NCI-H2029 treated with DMSO at 0.1 percent for 48 hours (cell line): Measurements from ENCODE around the gene CABLES1.

Source experiments
- DNase-seq: peaks from one replicate; lab custom pipeline; 2025; lab: John Stamatoyannopoulos, UW

CABLES1 gene

DNA sequence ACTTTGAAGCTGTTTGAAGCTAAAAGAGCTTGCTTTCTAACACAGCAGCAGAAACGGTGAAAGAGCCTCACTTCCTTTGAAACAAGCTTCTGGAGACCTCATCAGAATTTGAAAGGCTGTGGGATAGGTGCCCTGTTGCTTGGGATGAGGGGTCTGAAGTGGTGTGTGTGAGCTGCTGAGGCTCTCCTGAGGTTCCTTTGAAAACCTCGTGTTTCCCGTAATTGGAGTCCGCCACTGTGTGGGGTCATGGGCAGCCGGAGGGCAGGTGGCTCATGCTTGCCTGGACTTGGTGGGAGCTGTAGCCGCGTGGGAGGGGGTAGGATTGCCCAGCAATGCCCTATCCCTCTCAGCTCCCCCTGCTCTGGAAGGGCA is 34.4 kb downstream of the CABLES1 start:
- DNase-seq, result no peak

- DNase-seq, result no peak
Measured at GRCh38 chr18:23170137-23170536, 34.9 kb downstream of the CABLES1 start.

DNA sequence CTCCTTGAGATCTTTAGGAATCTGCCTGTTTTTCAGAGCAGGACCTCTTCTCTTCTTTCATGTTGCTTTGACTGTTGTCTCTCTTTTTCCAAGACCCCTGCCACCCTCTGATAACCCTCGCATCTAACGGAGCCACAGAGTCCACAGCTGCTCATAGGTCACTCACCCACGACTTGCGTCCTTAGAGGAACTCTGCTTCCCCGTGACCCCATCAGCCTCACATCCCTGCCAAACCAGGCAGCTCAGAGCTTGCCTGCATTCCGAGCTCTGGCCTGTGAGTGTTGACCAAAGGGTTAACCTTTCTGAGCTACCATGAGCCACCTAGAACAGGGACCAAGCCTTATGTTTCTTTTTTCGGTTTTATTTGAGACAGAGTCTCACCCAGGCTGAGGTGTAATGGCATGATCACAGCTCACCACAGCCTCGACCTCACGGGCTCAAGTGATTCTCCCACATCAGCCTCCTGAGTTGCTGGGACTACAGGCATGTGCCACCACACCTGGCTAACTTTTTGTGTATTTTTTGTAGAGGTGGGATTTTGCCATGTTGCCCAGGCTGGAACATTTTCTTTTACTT is 36.4 kb downstream of the CABLES1 start:
- no peak for DNase-seq

DNA sequence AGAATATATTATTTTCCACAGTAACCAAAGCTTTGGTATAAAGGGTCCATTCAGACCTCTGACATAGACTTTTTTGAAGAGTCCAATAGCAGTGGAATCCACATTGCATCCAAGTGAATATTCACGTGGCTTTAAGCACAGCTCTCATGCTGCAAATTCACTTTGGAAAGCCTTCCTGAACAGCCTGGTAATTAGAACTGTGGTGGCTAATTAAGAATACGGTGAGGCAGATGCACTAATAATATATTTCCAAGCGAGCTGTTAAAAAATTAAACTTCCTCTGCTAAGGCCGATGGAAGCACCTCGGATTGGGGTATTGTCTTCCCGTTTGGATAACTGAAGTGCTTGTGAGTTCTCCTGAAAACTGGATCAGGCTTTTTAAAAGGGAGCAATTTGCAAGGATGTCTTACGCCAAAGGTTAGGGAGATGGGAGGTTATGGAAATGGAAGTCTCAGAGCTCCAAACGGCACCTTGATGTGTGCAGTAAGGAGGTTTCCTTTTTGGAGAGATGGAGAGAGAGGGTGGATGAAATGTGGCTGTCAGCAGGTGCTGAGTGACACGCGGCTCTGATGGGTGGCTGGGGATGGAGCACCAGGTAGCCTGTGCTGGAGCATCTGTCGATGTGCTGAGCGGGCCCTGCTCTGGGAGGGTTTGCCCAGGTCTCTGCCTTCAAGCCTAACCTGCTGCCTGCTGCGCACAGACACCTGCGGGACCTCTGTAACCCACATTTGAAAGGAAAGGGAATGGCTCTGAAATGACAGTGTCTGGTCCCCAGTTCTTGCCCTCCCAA is 37.5 kb downstream of the CABLES1 start:
- no peak for DNase-seq

DNA sequence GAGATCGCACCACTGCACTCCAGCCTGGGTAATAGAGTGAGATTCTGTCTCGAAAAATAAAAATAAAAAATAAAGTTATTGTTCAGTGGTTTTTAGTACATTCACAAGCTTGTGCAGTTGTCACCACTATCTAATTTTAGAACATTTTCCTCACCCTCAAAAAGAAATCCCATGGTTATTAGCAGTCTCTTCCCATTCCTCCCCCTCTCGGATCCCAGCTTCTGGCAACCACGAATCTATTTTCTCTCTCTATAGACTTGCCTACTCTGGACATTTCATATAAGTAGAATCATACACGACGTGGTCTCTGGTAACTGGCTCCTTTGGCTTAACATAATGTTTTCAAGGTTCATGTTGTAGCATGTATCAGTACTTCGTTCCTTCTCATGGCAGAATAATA is 38.6 kb downstream of the CABLES1 start:
- DNase-seq, result no peak

DNA sequence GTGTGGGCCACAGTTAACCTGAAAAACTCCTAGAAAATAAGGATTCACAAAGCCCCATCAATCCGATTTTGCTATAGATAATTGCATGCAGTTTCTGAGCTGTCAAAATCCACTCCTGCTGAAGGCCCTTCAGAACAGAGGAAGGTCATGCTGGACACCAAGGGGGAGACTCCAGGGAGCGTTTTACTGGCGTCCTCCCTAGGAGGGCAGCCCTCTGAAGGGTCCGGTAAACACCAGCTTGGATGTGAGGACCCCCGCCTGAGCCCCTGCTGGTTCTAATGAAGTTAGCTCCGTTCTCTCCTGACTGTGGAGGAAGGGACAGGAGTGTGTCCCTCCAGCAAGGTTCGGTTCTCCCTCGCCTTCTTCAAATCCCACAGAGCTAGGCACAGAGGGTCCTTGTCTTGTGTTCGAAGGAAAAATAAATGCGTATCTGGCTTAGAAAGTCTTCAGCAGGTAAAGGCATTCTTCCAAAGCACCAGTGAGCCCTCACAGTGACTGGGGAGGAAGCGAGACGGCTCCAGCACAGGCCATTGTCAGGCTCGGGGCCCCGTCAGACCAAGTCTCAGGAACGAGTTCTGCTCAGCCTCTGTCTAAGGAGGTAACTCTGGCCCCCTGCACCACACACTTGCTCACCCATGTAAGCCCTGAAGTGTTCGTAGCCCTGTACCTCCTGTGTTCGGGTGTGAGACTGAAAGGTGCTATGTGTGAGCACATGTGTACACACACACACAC is 41.6 kb downstream of the CABLES1 start:
- no peak for DNase-seq

DNA sequence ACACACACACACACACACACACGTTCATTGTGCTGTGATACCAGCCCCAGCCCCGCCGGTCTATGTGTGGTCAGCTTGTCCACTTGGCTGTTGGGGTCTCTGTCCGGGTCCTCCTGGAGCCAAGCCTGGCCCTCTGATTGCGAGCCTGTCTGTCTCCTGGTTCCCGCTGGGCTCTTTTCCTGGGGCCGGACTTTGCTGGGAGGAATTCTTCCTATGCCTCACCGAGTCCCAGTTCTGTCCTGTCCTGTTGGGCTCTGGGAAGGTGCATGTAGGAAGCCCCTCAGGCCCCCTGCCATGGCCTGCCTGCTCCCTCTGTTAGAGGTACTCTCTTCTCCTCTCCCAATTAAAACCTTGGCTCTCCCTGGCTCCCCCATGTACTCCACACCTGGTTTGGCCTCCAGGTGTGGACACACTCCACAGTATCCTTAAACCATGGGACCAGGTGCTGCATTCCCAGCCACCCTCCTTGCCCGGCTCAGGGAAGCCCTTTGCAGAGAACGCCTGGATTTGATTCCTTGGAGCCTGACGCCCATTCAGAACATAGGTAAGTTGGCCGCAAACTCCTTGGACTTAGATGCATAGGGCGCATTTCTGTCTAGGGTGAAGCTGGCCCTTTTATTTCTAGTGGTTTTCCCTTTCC is 42.3 kb downstream of the CABLES1 start:
- no peak for DNase-seq

DNA sequence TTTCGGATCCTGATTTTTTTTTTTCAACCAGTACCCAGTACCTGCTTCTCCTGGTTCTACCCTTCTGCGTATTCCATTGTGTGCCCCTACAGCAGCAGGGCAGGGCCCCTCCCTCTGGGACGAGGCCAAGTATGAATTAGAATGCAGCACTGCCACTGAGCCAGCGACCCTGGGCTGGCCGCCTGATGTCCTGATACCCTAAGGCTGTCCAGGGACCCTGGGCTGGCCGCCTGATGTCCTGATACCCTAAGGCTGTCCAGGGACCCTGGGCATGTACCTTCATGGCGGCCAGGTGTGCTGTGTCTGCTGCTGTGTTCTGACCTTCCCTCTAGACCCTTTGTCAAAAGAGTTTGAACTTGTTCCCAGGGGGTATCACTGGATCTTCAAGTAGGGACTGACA is 42.9 kb downstream of the CABLES1 start:
- DNase-seq, result no peak

DNA sequence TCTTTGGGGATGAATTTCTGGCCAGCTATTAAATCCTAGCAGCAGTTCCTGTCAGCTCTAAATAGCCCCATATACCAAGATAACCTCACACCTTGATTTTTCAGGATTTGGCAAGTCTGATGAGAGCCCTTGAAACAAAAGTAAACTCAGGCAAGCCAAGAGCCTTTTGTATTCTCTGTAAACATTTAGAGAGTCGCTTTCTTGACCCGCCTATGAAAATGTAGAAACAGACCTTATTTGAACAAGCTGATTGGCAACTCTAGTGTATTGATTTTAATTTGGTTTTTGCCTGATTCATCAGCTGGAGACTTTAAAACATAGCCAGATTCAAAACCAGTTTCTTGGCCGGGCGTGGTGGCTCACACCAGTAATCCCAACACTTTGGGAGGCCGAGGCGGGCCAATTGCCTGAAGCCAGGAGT is 43.4 kb downstream of the CABLES1 start:
- peak; percentile 79 for DNase-seq

GRCh38 chr18:23179416-23179815 is 44.1 kb downstream of the CABLES1 start:
- DNase-seq, result peak; percentile 3

- peak; percentile 45 for DNase-seq
Measured at GRCh38 chr18:23181547-23181946, 46.3 kb downstream of the CABLES1 start.

DNA sequence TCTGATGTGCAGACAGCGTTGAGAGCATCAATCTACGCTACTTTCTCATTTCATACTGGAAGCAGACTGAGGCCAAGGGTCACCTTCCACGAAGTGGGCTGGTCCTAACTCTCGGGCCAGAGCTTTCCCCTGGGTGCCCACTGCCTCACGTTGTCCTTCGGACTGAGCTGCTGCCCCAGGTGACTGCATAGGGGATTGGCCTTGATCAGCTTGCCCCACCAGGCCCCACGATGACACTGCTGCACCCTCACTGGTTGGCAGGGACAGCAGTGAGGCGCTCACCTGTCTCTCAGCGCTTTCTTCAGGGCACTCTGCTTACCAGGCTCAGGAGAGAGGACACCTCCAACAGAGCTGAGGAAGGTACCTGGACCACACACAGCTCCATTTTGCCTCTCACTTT is 47.3 kb downstream of the CABLES1 start:
- no peak for DNase-seq

- DNase-seq, result no peak
Measured at GRCh38 chr18:23183411-23184150, 48.3 kb downstream of the CABLES1 start.

- no peak for DNase-seq
Measured at GRCh38 chr18:23186781-23187180, 51.5 kb downstream of the CABLES1 start.

DNA sequence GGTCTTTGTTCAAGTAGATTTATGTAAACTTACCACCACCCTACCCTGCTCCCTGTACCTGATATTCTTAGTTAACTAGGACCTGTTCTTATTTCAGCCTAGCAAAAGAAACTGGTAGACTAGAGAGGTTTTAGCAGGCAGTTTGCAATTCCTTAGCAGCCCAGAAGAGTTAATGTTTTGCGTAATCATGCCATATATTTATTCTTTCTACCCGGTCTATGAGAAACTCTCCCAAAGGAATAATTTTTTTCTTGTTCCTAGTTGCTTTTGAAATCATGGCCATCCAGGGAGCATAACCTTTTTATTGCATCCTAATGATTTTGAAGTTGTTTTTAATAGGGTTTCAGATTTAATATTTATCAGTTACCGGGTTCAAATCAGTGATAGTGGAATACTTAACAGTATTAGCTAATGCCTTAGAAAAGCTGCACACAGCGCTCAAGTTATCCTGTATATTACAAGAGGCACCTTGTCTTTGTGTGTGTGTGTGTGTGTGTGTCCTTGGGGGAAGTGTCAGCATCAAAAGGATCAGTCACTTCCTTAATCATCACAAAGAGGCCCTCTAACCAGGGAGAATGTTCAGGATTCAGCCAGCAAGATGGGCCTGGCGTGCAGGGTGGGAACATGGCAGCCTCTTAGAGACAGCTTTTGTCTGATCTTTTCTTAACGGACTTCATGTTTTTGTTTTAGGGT is 52.9 kb downstream of the CABLES1 start:
- no peak for DNase-seq

DNA sequence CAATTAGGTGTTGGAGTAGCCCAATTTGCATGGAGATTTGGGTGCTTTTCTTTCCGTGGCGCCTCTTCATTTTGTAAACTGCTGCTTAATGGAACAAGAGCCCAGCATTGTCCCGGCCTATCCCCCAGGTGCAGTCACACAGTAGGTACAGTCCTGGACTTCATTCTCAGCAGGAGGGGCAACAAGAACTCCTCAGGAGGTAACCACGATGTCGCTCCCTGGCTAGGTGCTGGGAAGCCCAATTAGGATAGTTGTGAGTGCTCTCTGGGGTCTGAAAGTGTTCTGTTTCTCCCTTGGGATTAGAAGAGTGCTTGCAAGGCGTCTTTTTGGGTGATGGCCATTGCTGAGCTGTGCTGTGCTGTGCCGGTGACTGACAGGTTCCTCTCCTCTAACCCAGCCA is 53.8 kb downstream of the CABLES1 start:
- DNase-seq, result no peak

- DNase-seq, result no peak
Measured at GRCh38 chr18:23189768-23190661, 54.7 kb downstream of the CABLES1 start.

GRCh38 chr18:23191232-23191631 is 55.9 kb downstream of the CABLES1 start:
- DNase-seq, result no peak

GRCh38 chr18:23193742-23194141 is 58.5 kb downstream of the CABLES1 start:
- no peak for DNase-seq
